Upper lobe of left lung (tissue), 4 donors: ENCODE results near the gene FAM237B.
"Not testable (repeated sequence)": the region's sequence is repeated elsewhere in the genome, so short reads cannot be mapped to it uniquely, and the experiment has no call there.

Experiments used
- EP300 ChIP-seq, 4 donors: sonication (generic); formaldehyde crosslinking; IDR thresholded peaks; one replicate each; pipeline ENCODE4 v1.5.1; 2017; ENCODE audit warnings: antibody characterized with exemption in 4 of 4, control low read depth in 2 of 4
- POLR2A ChIP-seq, 4 donors: fragments of 450-650 bp; IDR thresholded peaks; one replicate each; pipeline ENCODE4 v1.5.1; 2016 to 2017; ENCODE audit warnings: antibody characterized with exemption in 4 of 4, mild to moderate bottlenecking in 2 of 4
- TF ChIP-seq, protein P1 (sequence below), 6 experiments: fragments of 450-650 bp in 4 of 6; fragments of 200-600 bp in 2 of 6; sonication (generic) in 2 of 6; IDR thresholded peaks; one replicate each; pipeline ENCODE4 v1.5.1; 2016 to 2019; ENCODE audit warnings: antibody characterized with exemption in 6 of 6

DNA sequence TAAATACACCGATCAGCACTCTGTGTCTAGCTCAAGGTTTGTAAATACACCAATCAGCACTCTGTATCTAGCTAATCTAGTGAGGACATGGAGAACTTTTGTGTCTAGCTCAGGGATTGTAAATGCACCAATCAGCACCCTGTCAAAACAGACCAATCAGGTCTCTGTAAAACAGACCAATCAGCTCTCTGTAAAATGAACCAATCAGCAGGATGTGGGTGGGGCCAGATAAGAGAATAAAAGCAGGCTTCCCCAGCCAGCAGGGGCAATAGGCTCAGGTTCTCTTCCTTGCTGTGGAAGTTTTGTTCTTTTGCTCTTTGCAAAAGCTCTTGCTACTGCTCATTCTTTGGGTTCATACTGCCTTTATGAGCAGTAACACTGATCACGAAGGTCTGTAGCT is 13.8 kb upstream of the FAM237B start:
- not testable (repeated sequence) for TF ChIP-seq POLR2A, EP300 (IDR thresholded peaks at IDR 0.05)
- TF ChIP-seq, protein P1, sequence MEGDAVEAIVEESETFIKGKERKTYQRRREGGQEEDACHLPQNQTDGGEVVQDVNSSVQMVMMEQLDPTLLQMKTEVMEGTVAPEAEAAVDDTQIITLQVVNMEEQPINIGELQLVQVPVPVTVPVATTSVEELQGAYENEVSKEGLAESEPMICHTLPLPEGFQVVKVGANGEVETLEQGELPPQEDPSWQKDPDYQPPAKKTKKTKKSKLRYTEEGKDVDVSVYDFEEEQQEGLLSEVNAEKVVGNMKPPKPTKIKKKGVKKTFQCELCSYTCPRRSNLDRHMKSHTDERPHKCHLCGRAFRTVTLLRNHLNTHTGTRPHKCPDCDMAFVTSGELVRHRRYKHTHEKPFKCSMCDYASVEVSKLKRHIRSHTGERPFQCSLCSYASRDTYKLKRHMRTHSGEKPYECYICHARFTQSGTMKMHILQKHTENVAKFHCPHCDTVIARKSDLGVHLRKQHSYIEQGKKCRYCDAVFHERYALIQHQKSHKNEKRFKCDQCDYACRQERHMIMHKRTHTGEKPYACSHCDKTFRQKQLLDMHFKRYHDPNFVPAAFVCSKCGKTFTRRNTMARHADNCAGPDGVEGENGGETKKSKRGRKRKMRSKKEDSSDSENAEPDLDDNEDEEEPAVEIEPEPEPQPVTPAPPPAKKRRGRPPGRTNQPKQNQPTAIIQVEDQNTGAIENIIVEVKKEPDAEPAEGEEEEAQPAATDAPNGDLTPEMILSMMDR (IDR thresholded peaks at IDR 0.05), result not testable (repeated sequence)
